ENCODE measurements around the gene SIGLEC7.
"Not testable (repeated sequence)": the region's sequence is repeated elsewhere in the genome, so short reads cannot be mapped to it uniquely, and the experiment has no call there.

The SIGLEC7 gene

DNA sequence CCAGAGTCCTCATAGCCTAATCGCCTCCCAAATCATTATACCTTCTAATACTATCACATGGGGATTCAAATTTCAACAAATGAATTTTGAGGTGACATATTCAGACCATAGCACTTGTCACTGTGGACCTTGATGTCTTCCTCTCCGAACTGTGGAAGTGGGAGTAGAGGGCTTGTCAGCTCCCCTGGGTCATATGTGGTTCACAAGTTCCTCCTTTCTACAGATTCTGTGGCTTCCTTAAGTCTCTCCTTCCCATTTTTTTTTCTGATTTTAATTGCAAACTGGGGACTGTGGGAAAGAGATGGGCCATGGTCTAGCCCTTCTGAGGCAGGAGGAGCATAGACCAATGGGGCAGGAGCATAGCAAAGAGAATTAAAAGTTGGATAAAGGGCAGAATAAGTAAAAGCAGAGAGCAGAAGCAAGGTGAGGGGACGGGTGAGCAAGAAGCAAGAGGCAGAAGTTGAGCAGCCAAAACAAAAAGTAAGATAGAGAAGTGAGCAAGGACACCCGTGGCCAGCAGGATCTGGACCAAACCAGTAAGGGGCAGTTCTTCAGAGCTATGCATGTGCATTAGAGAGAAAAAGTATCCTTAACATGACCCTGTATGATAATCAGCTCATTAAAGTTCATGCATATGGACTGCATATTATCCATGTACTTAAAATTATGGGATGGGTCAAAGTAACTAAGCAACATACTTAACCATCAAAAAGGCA is 2.6 kb upstream of the SIGLEC7 start:
- DNase-seq (ENCODE audit: low spot score), result peak; percentile 52

DNA sequence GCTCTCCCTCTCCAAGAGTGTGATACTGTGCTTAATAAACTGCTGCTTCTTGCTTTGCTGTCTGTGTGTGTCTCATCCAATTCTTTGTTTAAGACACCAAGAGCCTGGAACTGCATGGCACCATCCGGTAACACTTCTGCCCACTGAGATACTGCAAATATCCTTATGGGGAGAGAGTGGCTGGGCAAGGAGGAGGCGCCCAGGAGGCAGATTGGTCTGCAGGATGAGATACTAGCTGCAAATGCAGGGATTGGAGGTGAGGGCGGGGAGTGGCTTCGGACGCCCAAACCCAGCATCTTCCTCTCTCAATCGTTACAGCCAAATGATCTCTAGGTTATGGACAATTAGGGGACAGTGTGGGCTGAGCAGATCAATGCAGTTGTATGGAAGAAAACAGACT is 1.7 kb upstream of the SIGLEC7 start:
- no peak for DNase-seq (ENCODE audit: low spot score)

DNA sequence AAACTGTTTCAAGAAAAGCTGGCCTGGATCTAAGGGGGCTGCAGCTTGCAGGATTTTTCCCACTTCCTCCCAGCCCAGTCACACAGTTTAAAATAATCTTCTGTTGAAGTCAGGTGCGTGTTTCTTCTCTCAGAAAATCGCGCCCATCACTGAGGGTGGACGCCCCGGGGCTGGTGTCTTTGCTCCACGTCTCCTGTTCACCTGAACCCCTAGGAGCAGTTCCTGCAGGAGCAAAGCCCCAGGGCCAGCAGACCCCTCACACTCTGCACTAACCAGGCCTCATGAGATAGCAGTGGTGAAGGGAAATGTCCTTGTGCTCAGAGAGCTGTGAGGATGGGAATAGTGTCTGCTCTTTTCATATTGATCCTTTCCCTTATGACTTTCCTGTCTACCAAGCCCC is 920 bp upstream of the SIGLEC7 start:
- DNase-seq (ENCODE audit: low spot score), result no peak

- not testable (repeated sequence) for DNase-seq (ENCODE audit: low spot score)
These were observed 841 bp downstream of the SIGLEC7 start for GRCh38 chr19:51142809-51143475.

DNA sequence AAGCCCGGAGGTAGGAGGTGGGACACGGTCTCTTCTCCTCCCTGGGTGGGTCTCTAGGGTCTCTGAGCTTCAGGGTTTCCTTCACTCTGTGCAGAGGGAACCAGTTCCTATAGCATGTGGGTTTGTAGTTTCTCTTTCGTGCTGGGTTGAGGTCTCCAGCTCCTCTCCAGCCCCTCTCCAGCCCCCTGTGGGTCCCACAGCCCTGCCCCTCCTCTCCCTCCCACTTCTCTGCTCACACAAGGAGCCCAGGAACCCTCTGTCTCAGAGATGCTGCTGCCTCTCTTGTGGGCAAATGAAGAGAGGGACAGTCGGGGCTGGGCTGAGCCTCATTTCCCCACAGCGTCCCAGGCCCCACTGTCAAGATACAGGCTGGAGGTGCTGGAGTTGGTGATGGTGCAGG is 1.4 kb downstream of the SIGLEC7 start:
- DNase-seq (ENCODE audit: low spot score), result no peak

- no peak for DNase-seq (ENCODE audit: low spot score)
These were observed 2.5 kb downstream of the SIGLEC7 start for GRCh38 chr19:51144482-51145045.

- DNase-seq (ENCODE audit: low spot score), result no peak
These were observed 3.9 kb downstream of the SIGLEC7 start for GRCh38 chr19:51145916-51146493.

- no peak for DNase-seq (ENCODE audit: low spot score)
These were observed 4.7 kb downstream of the SIGLEC7 start for GRCh38 chr19:51146751-51147150.

- DNase-seq (ENCODE audit: low spot score), result no peak
These were observed 5.6 kb downstream of the SIGLEC7 start for GRCh38 chr19:51147663-51148062.

DNA sequence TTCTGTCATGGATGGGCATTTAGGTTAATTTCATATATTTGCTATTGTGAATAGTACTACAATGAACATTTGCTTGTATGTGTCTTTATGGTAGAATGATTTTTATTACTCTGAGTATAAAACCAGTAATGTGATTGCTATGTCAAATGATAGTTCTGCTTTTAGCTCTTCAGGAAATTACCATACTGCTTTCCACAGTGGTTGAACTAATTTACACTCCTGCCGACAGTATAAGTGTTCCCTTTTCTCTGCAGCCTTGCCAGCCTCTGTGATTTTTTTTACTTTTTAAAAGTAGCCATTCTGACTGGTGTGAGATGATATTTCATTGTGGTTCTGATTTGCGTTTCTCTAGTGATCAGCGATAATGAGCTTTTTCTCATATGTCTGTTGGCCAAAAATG is 6.5 kb downstream of the SIGLEC7 start:
- DNase-seq (ENCODE audit: low spot score), result no peak

- DNase-seq (ENCODE audit: low spot score), result no peak
These were observed 8.5 kb downstream of the SIGLEC7 start for GRCh38 chr19:51150627-51151026.

- no peak for DNase-seq (ENCODE audit: low spot score)
These were observed 14.6 kb downstream of the SIGLEC7 start for GRCh38 chr19:51156710-51157109.

DNA sequence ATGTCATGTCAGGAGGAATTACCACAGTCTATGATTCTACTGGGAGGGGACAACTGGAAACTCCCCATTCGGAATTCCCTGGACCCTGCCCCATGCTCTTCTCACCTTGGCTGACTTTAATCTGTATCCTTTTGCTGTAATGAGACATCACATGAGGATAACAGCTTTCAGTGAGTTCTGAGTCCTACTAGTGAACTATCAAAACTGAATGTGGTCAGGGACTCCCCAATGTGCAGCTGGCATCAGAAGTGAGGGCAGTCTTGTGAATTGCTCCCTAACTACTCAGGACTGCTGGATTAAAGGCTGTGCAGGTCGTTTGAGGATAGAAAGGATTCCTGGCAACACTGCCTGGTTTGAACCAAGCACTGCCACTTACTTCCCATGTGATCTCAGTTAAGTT is 15.2 kb downstream of the SIGLEC7 start:
- no peak for DNase-seq (ENCODE audit: low spot score)

DNA sequence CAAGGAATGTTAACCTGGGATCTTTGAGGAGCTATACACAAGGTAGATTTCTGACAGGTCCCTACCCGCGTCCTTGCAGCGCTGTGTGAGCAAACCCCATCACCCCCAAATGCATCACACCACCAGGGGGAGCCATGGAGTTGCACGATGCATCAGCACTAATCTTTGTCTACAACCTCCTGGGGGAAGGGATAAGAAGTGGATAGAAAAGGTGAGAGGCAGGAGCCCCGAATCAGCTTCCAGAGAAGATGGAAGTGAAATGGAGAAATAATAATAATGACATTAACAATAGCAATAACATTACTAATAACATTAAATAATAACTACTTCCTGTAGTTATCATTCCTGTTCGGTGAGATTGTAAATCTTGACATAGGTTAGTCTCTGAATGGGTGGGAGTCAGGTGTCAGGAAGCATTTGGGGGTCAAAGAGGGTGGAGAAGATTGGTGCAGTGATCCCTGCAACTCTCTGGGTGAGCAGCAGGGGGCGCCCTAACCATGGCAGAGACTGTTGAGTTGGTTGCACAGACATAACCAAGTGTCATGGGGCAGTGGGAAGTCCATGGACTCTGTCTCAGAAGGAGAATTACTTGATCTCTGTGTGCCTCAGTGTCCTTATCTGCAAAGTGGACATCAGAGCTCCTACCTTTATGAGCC is 16.5 kb downstream of the SIGLEC7 start:
- no peak for DNase-seq (ENCODE audit: low spot score)

GRCh38 chr19:51159656-51160055 is 17.6 kb downstream of the SIGLEC7 start:
- DNase-seq (ENCODE audit: low spot score), result no peak

DNA sequence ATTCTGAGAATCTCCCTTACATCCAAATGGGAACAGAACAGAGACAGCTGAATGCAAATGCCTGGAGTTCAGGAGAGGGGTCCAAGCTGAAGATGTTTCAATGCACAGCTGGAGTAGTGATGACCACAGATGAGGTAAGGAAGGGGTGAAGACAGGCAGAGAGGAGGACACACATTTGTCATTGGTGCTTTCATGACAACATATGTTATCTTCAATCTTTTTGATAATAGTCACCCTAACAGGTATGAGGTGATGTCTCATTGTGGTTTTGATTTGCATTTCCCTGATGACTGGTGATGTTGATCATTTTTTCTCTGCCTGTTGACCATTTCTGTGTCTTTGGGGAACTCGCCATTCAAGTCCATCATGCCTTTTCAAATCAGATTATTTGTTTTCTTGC is 19.2 kb downstream of the SIGLEC7 start:
- DNase-seq (ENCODE audit: low spot score), result no peak

DNA sequence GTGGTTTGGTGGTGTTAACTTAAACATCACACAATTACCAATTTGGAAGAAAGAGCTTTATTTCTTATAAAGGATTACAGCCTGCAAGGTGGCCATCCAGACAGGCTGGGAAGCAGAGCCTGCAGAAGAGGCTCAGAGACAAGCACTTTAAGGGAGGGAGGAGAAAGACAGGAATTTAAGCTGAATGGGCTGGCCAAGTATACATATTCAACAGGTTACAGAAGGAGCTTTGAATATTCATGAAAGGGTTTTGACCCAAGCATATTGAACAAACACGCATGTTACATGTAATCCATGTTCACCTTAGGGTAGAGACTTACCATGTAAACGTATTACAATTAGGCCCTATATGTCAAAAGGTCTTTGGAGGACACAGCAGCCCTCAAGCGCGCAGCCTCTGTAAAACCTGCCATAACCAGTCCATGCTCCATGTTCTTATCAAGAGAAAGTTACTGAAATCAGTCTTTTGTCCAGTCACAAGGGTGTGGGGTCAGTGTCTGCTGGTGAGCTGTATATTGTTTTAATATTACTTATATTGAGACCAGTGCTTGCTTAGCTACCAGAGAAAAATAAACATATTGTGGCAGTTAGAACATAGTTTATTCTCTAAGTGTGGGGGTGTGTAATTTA is 19.9 kb downstream of the SIGLEC7 start:
- no peak for DNase-seq (ENCODE audit: low spot score)

DNA sequence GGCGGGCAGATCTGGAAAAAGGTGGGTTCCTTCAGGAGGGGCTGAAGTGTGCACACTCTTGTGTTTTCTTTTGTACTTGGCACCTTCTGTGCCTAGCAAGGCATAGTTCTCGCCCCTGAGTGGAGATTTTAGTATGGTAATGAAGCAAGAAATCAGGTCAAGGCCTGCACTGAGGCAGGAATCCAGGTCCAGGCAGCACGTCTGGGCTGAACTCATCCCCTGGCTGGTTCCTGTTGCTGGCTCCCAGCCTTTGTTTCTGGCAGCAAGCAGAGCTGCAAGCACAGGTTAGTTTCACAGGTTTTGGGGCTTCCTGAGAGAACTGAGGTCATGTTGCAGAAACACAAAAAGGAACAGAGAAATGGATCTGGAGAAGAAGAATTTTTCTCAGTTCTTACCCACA is 21.2 kb downstream of the SIGLEC7 start:
- DNase-seq (ENCODE audit: low spot score), result no peak

GRCh38 chr19:51164215-51164614 is 22.1 kb downstream of the SIGLEC7 start:
- no peak for DNase-seq (ENCODE audit: low spot score)

- peak; percentile 40 for DNase-seq (ENCODE audit: low spot score)
These were observed 24.9 kb downstream of the SIGLEC7 start for GRCh38 chr19:51166846-51167490.

GRCh38 chr19:51168564-51169282 is 26.6 kb downstream of the SIGLEC7 start:
- no peak for DNase-seq (ENCODE audit: low spot score)

All from globus pallidus (tissue), 1 donor.